Colonic mucosa (tissue), 4 donors: ENCODE results near the gene ARHGEF4. TPM values are rescaled to one million over a fixed set of nuclear protein-coding genes. Genes with fewer than 3 reads are reported as not detected.

ENCODE experiments used
- DNase-seq: peaks from one replicate; pipeline ENCODE4 v3.0.0-alpha.2; 2020
- H3K27ac ChIP-seq: fragments of 200-600 bp; one replicate; pipeline ENCODE4 v1.8.0; 2021
- H3K27me3 ChIP-seq: fragments of 200-600 bp; one replicate; pipeline ENCODE4 v1.8.0; 2021
- H3K36me3 ChIP-seq: fragments of 200-600 bp; one replicate; pipeline ENCODE4 v1.8.0; 2021
- H3K4me1 ChIP-seq: fragments of 200-600 bp; one replicate; pipeline ENCODE4 v1.8.0; 2021; ENCODE audit warnings: mild to moderate bottlenecking
- H3K4me3 ChIP-seq: fragments of 200-600 bp; one replicate; pipeline ENCODE4 v1.8.0; 2021
- H3K9ac ChIP-seq, 2 donors: one replicate each; pipeline ENCODE4 v1.7.0; 2013; ENCODE audit warnings: control low read depth in 2 of 2, low read depth in 2 of 2, low read length in 2 of 2
- H3K9me3 ChIP-seq: fragments of 200-600 bp; one replicate; pipeline ENCODE4 v1.8.0; 2021
- intact Hi-C: fragments of 100-400 bp; cut with DNase I; formaldehyde crosslinking; loops from one replicate; pipeline ENCODE4 v1.14.1; 2022
- total RNA-seq, 2 donors: library from RNA; stranded (reverse); fragmentation: NEBNext Ultra II Directional in 1 of 2; extraction: Animal tissue kit (Norgen Biotek cat#: 25700) in 1 of 2; gene quantifications; one replicate each; pipeline ENCODE4 v1.2.1, GENCODE V29; 2021
- TF ChIP-seq, protein P1 (sequence below): fragments of 200-600 bp; IDR thresholded peaks from one replicate; pipeline ENCODE4 v1.8.0; 2022; ENCODE audit warnings: antibody characterized with exemption, mild to moderate bottlenecking
- donor health status: healthy.
- donor health status: DM: no; HTN: no; CAD: no.
- donor health status: DM: no; HTN: no; CAD: no.

The ARHGEF4 gene
- total RNA-seq, 2 donors from 2014 or later, result 1.6 to 2.6 TPM

DNA sequence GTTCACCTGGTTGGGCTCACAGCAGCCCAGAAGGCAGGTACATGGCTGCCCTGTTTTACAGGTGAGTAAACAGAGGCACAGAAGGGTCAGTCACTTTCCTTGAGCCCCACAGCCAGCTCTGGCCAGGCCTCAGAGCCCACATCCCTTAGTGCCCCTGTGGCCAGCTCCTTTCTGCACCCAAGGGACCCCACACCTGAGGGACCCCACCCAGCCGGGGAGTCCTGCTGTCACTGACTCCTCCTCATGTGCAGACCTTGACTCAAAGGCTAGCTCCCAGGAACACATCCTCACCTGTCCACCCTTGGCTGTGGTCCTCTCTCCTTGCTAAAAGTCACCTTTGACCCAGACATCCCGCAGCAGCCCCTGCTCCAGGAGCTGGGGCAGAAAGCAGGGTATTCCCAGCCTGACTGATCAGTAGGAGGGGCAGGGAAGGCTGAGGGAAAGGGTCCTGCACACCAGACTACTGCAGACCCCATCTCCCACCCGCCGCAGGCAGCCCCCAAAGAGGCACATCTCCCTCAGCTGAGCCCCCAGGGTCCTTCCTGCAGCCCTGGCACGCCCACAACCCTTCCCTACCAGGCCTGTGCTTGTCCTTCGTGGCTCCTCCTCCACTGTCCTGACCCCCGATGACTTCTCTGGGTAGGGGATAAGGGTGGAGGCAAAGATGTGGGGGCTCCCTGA, 9.8 kb upstream of the ARHGEF4 start:
- Histone ChIP-seq H3K27ac (no peak overlapping the region), H3K9me3 (no peaks in the 10 kb centered on the region), H3K4me3 (no peak overlapping the region), H3K36me3 (no peaks in the 10 kb centered on the region), H3K27me3 (no peaks in the 10 kb centered on the region), H3K9ac (no peak overlapping the region), H3K4me1 (no peaks in the 10 kb centered on the region)
- TF ChIP-seq, protein P1, sequence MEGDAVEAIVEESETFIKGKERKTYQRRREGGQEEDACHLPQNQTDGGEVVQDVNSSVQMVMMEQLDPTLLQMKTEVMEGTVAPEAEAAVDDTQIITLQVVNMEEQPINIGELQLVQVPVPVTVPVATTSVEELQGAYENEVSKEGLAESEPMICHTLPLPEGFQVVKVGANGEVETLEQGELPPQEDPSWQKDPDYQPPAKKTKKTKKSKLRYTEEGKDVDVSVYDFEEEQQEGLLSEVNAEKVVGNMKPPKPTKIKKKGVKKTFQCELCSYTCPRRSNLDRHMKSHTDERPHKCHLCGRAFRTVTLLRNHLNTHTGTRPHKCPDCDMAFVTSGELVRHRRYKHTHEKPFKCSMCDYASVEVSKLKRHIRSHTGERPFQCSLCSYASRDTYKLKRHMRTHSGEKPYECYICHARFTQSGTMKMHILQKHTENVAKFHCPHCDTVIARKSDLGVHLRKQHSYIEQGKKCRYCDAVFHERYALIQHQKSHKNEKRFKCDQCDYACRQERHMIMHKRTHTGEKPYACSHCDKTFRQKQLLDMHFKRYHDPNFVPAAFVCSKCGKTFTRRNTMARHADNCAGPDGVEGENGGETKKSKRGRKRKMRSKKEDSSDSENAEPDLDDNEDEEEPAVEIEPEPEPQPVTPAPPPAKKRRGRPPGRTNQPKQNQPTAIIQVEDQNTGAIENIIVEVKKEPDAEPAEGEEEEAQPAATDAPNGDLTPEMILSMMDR, result no peak
- DNase-seq, result no peak
- intact Hi-C loops, result no loop called here

DNA sequence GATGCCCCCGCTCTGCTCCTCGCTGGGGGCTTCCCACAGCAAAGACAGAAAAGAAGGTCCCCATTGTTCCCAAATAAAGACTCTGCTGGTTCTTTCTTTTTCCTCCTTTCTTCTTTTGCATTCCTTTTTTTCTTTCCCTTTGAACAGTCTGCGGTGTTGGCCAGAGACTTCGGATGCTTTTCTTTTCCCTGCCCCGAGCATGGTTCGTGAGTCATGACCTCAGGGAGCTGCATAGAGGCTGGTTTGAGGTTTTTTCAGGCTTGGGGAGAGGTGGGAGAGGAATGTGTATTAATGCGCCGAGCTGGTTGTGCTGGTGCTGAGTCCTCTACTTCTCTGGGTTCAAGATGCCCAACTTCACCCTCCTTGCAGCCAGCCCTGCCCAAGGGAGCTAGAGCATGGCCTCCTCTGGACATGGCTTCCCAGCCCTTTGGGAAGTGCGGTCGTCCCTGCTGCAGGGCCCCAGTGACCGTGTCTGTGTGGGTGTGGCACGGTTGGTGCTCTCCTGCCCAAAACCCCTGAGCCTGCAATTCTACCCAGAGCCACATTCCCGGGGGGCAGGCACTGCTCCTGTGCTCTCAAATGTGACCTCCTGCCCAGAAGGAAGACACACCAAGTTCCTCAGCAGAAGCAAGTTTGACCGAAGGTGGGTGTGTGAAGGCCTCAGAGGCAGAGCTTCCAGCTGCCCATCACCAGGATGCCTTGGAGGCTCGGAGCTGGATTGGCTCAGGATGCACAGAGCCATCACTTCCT, 9.0 kb upstream of the ARHGEF4 start:
- TF ChIP-seq, protein P1, result no peak
- Histone ChIP-seq H3K4me1 (no peaks in the 10 kb centered on the region), H3K27me3 (no peaks in the 10 kb centered on the region), H3K4me3 (no peak overlapping the region), H3K9ac (no peak overlapping the region), H3K36me3 (no peaks in the 10 kb centered on the region), H3K9me3 (no peaks in the 10 kb centered on the region), H3K27ac (no peak overlapping the region)
- intact Hi-C loops, result no loop called here
- no peak for DNase-seq

DNA sequence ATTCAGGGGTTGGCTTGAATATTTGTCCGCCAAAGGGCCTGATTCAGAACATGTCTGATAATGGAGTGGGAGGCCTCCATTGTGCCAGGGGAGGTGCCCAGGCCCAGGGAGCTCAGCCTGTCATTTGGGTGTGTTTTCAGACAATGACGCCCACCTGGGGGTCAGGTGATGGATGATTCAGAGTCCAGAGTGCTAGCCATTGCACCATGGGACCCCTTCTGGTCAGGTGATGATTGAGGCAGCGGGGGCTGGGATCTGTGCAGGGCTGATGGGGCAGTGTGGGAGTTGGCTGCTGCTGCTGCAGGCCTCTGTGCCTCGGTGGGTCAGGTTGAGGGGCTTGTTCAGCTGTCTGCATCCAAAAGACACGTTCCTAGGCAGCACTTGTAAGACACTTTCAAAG, 8.3 kb upstream of the ARHGEF4 start:
- no peak overlapping the region for H3K27ac ChIP-seq
- TF ChIP-seq, protein P1, result no peak
- DNase-seq, result no peak
- no peaks in the 10 kb centered on the region for H3K27me3 ChIP-seq
- H3K9ac ChIP-seq, result no peak overlapping the region
- H3K36me3 ChIP-seq, result no peaks in the 10 kb centered on the region
- no peaks in the 10 kb centered on the region for H3K9me3 ChIP-seq
- H3K4me1 ChIP-seq, result no peaks in the 10 kb centered on the region
- H3K4me3 ChIP-seq, result no peak overlapping the region
- intact Hi-C loops, result no loop called here

DNA sequence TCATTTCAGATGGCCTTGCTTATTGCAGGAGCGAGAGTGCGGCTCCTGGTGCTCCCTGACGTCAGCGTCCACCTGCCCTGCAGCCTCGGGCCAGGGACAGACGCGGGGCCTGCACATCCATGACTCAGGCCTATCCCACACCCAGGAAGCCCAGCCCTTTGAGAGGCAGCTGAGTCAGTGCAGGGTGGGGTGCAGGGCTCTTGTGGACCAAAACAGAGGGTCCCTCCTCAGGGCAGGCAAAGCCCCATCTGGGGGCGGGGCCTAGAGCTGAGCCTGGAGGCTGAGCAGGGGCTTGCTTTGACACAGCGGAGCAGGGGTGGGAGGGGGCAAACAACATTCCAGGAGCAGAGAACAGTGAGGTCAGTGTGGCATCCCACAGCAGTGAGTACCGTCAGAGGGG, 7.7 kb upstream of the ARHGEF4 start:
- Histone ChIP-seq H3K4me1 (no peaks in the 10 kb centered on the region), H3K9me3 (no peaks in the 10 kb centered on the region), H3K27me3 (no peaks in the 10 kb centered on the region), H3K27ac (no peak overlapping the region), H3K36me3 (no peaks in the 10 kb centered on the region), H3K9ac (no peak overlapping the region), H3K4me3 (no peak overlapping the region)
- DNase-seq, result no peak
- TF ChIP-seq, protein P1, result no peak
- intact Hi-C loops, result no loop called here

DNA sequence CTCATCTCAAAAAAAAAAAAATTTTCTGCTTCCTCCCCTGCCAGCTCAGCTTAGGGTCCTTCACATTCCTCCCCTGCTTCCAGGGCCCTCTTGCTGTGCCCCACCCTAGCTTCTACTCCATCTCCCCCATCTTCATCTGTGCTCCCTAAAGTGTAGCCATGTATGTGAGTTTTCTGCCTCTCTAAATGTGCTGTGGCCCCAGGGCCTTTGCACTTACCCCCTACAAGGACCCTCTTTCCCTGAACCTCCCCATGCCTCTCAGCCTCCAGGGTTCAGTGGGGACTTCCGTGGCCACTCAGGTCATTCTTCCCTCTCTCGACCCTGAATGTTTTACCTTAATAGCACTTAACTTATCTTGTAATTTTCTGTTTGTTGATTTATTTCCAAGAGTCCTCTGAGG, 6.2 kb upstream of the ARHGEF4 start:
- H3K9ac ChIP-seq, result no peak overlapping the region
- no peaks in the 10 kb centered on the region for H3K4me1 ChIP-seq
- TF ChIP-seq, protein P1, result no peak
- H3K9me3 ChIP-seq, result no peaks in the 10 kb centered on the region
- intact Hi-C loops, result no loop called here
- DNase-seq, result no peak
- no peak overlapping the region for H3K4me3 ChIP-seq
- H3K36me3 ChIP-seq, result no peaks in the 10 kb centered on the region
- H3K27me3 ChIP-seq, result peaks cover 3% of the 10 kb centered on the region
- no peak overlapping the region for H3K27ac ChIP-seq
